IPS-NIHi11 (cell line): ENCODE results near the gene APH1B.

ENCODE experiments used
- DNase-seq: peaks from one replicate; pipeline ENCODE4 v3.0.0; 2012; ENCODE audit warnings: mixed read lengths, low spot score

Gene APH1B

GRCh38 chr15:63254991-63255390 is 22.4 kb upstream of the APH1B start:
- no peak for DNase-seq

DNA sequence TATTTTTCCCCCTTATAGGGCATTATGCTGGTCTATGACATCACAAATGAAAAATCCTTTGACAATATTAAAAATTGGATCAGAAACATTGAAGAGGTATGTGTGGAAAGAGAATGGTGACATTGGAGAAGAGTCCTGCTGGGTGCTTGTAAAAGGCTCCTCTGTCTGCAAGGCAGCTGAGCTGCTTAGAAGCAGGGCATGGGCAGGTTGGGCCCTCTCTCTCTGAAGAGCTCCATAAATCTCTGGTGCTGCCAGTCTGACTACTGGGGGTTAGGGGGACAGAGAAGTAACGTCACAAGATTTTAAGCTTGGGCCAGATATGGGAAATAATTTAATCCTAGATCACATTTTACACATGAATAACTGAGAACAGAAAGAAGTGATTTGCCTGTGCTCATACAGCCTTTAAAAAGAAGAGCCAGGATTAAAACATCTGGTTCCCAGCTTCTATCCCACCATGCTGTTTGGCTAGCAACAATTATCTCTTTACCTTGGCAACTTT is 21.9 kb upstream of the APH1B start:
- peak; percentile 46 for DNase-seq

DNA sequence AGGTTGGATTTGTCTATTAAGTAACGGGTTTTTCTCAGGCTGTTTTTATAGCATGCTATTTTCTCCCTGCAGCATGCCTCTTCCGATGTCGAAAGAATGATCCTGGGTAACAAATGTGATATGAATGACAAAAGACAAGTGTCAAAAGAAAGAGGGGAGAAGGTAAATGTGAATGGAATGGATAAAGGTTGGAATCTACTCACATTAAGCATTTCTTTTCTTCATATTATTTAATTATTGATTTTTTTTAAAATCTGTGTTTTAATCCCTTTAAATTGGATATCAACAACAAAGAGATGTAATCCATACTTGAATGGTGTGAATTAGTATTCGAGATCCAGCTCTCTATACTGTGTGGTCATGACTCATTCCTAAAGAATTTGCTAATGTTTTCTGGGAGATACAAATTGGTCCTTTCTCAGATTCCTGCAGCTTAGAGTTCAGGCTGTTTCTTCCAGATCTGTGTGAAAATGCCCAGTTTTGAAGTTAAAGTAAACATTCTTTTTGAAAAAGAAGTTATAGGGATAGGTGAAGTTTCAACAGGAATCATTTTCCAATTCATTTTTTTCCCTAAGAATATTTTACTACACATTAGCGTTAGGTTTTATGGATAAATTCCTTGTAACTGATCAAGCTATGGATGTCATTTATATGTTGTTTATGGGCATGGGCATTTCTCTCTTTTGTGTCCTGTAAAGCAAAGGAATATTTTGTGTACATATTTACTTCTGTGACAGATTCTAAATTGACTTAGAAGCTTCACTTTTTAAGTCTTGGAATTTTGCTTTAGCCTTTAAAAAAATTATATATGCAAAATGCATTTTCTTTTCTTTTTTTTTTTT is 20.8 kb upstream of the APH1B start:
- peak; percentile 57 for DNase-seq

DNA sequence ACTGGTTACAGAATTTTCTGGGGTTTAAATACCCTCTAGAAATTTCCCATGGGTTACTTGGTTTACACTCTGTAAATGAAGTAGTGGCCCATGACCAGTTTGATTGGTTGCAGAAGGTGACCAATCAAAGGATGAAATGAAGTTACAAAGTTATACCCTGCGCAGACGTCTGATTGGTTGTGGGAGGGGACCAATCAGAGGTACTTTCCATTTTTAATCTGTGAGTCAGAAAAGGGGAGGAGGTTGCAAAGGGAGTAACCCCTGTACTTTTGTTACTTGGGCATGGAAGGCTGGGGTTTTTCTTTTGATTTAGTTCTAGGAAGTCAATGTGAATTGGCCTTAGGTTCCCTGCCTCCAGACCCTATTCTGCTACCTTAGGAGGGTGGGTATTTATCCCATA is 18.7 kb upstream of the APH1B start:
- DNase-seq: no peak

DNA sequence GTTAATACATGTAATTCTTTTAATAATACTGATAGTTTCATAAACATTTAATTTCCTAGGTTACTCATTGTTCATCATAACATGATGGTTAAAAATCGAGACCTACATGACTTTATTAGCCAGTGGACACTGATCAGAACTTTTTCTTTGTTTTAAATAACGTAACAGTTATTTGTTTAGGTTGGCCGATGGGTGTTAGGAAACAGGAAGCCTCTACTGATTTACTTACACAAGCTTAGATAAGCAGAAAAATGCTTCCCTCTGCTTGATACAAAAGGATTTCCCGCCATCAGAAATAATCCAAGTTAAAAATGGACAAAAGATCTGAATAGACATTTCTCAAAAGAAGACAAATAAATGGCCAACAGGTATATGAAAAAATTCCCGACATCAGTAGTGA is 16.6 kb upstream of the APH1B start:
- DNase-seq: no peak

- no peak for DNase-seq
Observed at GRCh38 chr15:63261311-63261710, 16.1 kb upstream of the APH1B start.

DNA sequence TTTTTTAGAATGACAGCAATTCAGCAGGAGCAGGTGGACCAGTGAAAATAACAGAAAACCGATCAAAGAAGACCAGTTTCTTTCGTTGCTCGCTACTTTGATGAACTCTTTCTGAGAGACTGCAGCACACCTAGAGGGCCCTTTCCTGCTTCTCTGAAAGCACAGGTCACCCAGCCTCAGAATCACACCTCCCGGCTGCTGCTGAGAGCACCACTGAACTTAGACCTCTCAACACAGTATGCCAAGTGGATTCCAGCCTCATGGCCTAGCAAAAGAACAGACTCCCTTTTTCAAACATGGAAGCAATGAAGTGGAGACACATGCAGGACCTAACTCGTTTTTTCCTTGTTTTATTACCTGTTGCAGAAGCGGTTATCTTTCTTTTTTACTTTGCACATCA is 13.9 kb upstream of the APH1B start:
- DNase-seq: no peak

DNA sequence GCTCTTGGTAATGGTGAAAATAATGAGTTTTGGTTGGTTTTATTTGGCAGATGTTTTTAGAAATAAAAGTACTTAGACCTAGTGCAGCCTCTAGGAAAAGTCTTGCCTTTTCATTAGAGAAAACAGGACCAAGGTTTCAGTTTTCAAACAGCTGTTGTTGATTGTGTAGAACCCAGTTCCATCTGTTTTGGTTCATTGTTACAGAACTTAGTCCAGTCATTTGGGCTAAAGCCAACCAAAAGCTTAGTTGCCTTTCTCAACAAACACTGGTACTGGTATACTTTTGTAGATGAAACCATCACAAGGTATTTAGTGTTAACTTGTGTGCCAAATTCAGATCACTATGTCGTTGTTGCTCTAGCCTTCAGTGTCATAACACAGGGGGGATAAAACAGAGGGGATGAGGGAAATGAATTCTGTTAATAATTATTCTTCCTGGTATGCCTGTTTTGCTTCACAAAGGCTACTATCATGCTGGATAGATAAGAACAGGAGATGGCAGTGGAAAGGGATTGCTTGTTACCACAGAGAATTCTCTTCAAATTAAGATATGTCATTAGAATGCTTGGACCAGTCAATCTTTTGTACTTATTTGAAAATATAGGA is 12.6 kb upstream of the APH1B start:
- DNase-seq: no peak

GRCh38 chr15:63274427-63274826 is 3.0 kb upstream of the APH1B start:
- DNase-seq: peak; percentile 57

- peak; percentile 12 for DNase-seq
Observed at GRCh38 chr15:63276342-63277037, 915 bp upstream of the APH1B start.

GRCh38 chr15:63277893-63278456 is 570 bp downstream of the APH1B start:
- DNase-seq: peak; percentile 16

DNA sequence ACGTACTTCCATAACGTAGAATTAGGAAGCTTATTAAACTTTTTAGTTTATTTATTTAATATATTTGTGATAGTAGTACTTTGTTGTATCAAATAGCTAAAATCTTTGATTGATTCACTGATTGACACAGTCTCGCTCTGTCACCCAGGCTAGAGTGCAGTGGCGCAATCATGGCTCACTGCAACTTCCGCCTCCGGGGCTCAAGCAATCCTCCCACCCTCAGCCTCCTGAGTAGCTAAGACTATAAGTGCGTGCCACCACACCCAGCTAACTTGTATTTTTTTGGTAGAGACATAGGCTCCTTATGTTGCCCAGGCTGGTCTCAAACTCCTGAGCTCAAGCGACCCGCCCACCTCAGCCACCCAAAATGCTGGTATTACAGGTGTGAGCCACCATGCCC is 5.7 kb downstream of the APH1B start:
- no peak for DNase-seq

DNA sequence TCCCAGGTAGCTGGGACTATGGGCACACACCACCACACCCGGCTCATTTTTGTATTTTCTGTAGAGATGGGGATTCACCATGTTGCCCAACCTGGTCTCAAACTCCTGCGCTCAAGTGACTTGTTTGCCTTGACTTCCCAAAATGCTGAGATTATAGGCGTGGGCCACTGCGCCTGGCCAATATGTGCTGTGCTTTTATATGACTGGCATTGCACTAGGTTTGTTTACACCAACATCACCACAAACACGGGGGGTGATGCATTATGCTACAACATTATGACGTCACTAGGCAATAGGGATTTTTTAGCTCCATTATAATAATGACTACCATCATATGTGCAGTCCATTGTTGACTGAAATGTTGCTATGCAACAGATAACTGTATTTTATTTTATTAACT is 6.9 kb downstream of the APH1B start:
- DNase-seq: no peak

DNA sequence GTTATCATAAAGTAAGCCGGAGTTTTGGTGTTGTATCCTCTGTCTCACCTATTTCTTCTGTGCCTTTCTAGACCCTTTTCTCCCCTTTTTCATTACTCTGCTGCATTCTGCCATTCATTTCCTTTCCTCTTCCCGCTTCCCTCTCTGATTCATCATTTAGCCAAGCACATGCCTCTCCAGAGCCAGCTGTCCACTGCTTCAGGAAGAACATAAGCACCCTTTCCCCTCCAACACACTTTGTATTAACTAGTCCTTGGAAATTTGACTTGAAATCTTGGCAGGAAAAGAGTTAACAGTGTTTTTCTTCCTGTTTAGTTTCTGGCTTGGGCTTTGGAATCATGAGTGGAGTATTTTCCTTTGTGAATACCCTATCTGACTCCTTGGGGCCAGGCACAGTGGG is 9.7 kb downstream of the APH1B start:
- no peak for DNase-seq

DNA sequence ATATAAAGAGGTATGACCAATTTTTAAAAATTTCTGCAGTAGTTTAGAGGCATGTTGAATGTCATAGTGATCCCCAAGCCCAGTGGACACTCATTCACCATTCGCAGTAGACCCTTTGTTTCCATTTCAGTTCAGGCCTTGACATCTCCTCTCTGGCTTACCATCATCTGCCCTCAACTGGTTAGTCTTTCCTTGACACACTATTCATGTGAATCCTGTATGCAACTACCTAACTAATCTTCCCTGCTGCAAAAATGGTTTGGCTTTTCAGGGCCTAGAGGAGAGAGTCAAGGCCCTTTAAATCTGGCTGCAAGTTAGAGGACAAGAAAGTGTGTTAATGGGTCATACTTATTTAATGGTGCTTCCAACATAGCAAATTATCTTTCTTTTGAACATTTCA is 10.9 kb downstream of the APH1B start:
- no peak for DNase-seq

DNA sequence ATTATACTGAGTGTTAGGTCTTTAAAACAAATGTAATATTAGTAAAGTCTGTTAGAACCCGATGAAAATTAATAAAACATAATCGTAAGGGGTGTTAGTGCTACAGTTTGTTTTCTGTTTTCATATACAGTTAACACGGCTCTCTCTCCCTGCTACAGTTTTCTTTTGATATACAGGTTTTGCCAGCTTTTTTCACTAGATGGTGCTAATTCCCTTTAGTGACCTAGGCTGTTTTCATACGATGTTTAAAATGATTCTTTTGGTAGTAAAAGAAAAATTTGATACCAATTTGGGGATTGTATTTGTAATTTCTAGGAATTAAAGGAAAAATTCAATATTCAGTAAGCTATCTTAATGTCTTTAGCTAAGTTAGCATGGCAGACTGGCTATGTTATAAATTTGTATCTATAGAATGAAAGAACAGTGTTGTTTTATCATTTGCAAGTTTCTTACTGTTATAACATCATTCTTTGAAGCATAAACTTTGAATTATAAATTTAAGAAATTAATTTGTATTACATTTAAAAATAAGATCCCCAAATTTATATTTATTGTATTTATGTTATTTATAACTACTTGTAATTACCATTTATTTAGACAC is 11.5 kb downstream of the APH1B start:
- DNase-seq: peak; percentile 54

GRCh38 chr15:63291507-63291906 is 14.1 kb downstream of the APH1B start:
- no peak for DNase-seq

- no peak for DNase-seq
Observed at GRCh38 chr15:63292241-63292640, 14.8 kb downstream of the APH1B start.

DNA sequence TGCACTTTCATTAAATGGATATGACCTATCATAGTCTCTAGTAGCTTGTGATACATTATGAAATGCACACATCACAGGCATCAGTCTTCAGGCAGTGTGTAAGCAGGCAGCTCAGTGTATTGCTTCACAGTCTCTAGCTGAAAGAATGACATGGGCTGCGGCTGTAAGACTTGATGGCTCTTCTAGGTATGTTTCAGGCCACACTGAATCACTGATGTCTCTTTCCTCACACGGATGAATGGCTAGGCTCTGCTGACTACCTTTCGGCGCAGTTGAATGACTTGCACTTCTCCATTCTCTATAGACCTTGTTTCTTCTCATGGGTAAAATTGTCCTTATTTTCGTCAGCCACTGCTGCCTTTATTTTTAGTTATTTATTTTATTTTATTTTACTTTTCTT is 15.4 kb downstream of the APH1B start:
- no peak for DNase-seq

- no peak for DNase-seq
Observed at GRCh38 chr15:63294359-63294758, 17.0 kb downstream of the APH1B start.

DNA sequence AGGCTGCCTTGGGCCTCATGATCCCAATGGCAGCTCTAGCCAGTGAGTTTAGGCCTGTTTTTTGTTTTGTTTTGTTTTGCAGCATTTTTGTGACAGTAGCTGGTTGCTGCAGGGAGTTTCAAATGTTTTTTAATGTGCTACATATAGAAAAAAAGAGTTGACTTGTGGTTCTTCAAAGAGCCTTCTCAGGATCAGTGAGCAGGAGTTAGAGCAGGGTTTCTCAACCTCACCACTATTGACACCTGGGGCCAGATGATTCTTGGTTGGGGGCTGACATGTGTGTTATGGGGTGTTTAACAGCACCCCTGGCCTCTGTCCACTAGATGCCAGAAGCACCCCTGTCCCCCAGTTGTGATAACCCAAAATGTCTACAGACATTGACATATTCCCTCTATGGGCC is 17.9 kb downstream of the APH1B start:
- no peak for DNase-seq

DNA sequence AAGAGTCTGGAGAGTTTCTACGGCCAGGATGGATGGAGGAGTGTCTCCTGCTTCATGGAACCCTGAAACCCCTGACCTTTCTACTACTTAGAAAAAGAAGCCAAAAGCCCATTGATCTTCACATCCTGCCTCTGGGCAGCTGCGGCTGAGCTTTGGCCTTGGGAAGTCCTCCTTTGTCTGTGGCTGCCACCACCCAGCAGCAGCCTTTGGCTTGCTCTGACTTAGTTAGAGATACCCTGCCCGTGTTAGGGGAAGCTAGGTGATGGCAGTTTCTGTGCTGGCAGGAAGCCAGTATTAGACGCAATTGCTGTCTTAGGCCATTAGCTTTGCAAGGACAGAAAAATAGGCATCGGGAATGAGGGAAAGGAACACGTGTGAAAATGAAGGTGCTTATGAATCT is 18.8 kb downstream of the APH1B start:
- DNase-seq: no peak
